Activated CD4-positive, alpha-beta T cell treated with anti-CD3 and anti-CD28 coated beads, Interleukin-2, amount 50 U/mL, for 48 hours (primary cell): ENCODE results near the gene TDP2.

ENCODE experiments used
- DNase-seq, 2 experiments: peaks; one replicate each; pipeline ENCODE4 v3.0.0-alpha.2; 2020

Gene TDP2

GRCh38 chr6:24666641-24667377, at the start of gene TDP2, which contains the start of gene ACOT13:
Gene TDP2, minus strand, starts transcription at chr6:24666899. Its CDS starts 37 bp downstream, at chr6:24666862.
Gene ACOT13, plus strand, starts transcription at chr6:24667077. Its CDS starts 187 bp downstream, at chr6:24667264.
- DNase-seq = peak; percentile 94 to 95

- no peak for DNase-seq
Measured at GRCh38 chr6:24710519-24711303, 44.0 kb upstream of the TDP2 start.

GRCh38 chr6:24709014-24709711, 42.5 kb upstream of the TDP2 start:
- DNase-seq = no peak

- DNase-seq = no peak
Measured at GRCh38 chr6:24708612-24709011, 41.9 kb upstream of the TDP2 start.

- no peak for DNase-seq
Measured at GRCh38 chr6:24704468-24704867, 37.8 kb upstream of the TDP2 start.

GRCh38 chr6:24702720-24703282, 36.1 kb upstream of the TDP2 start:
- no peak for DNase-seq

GRCh38 chr6:24699521-24700359, 33.0 kb upstream of the TDP2 start:
- DNase-seq = no peak

GRCh38 chr6:24696097-24696496, 29.4 kb upstream of the TDP2 start:
- DNase-seq = no peak

GRCh38 chr6:24695635-24696034, 28.9 kb upstream of the TDP2 start:
- DNase-seq = peak; percentile 39 to 43

GRCh38 chr6:24694198-24694597, 27.5 kb upstream of the TDP2 start:
- DNase-seq = no peak

- DNase-seq = no peak
Measured at GRCh38 chr6:24692848-24693592, 26.3 kb upstream of the TDP2 start.

- no peak for DNase-seq
Measured at GRCh38 chr6:24692415-24692814, 25.7 kb upstream of the TDP2 start.

- no peak for DNase-seq
Measured at GRCh38 chr6:24692003-24692402, 25.3 kb upstream of the TDP2 start.

GRCh38 chr6:24691550-24691949, 24.9 kb upstream of the TDP2 start:
- no peak for DNase-seq

GRCh38 chr6:24690593-24690992, 23.9 kb upstream of the TDP2 start:
- DNase-seq = no peak

- no peak for DNase-seq
Measured at GRCh38 chr6:24689964-24690363, 23.3 kb upstream of the TDP2 start.

GRCh38 chr6:24686946-24687345, 20.2 kb upstream of the TDP2 start:
- DNase-seq = no peak

GRCh38 chr6:24686408-24686807, 19.7 kb upstream of the TDP2 start:
- DNase-seq = no peak

- no peak for DNase-seq
Measured at GRCh38 chr6:24683297-24684296, 16.9 kb upstream of the TDP2 start.

- DNase-seq = no peak
Measured at GRCh38 chr6:24680582-24680981, 13.9 kb upstream of the TDP2 start.
